ENCODE results near the gene SOX6.

Gene SOX6

GRCh38 chr11:15988016-15988550 is 368.3 kb downstream of the SOX6 start:
- TF ChIP-seq CTCF (conservative IDR thresholded peaks at IDR 0.05) = no peak
- H3K27ac ChIP-seq = no peak overlapping the region

GRCh38 chr11:15987046-15987445 is 369.3 kb downstream of the SOX6 start:
- no peak for TF ChIP-seq CTCF (conservative IDR thresholded peaks at IDR 0.05)
- H3K27ac ChIP-seq = no peak overlapping the region

GRCh38 chr11:15985860-15986139 is 370.5 kb downstream of the SOX6 start:
- H3K27ac ChIP-seq = no peak overlapping the region
- TF ChIP-seq CTCF (conservative IDR thresholded peaks at IDR 0.05) = no peak

GRCh38 chr11:15985127-15985859 is 371.1 kb downstream of the SOX6 start:
- H3K27ac ChIP-seq = no peak overlapping the region
- no peak for TF ChIP-seq CTCF (conservative IDR thresholded peaks at IDR 0.05)

GRCh38 chr11:15981292-15981691 is 375.1 kb downstream of the SOX6 start:
- no peak for TF ChIP-seq CTCF (conservative IDR thresholded peaks at IDR 0.05)
- H3K27ac ChIP-seq = no peak overlapping the region

GRCh38 chr11:15977116-15977515 is 379.2 kb downstream of the SOX6 start:
- no peak for TF ChIP-seq CTCF (conservative IDR thresholded peaks at IDR 0.05)
- no peak overlapping the region for H3K27ac ChIP-seq

GRCh38 chr11:15976433-15977045 is 379.8 kb downstream of the SOX6 start:
- no peak overlapping the region for H3K27ac ChIP-seq
- TF ChIP-seq CTCF (conservative IDR thresholded peaks at IDR 0.05) = no peak
